ENCODE results near the gene SHPK.

SHPK gene, protein sequence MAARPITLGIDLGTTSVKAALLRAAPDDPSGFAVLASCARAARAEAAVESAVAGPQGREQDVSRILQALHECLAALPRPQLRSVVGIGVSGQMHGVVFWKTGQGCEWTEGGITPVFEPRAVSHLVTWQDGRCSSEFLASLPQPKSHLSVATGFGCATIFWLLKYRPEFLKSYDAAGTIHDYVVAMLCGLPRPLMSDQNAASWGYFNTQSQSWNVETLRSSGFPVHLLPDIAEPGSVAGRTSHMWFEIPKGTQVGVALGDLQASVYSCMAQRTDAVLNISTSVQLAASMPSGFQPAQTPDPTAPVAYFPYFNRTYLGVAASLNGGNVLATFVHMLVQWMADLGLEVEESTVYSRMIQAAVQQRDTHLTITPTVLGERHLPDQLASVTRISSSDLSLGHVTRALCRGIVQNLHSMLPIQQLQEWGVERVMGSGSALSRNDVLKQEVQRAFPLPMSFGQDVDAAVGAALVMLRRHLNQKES

GRCh38 chr17:3636154-3636907 lies at the start of gene SHPK, which contains the start of gene CTNS:
Gene SHPK (minus strand): TSS chr17:3636250. CDS start chr17:3636219, 31 bp downstream.
Gene CTNS (plus strand): TSS chr17:3636760. CDS start chr17:3640207, 3,447 bp downstream.
- peak; percentile 60 for DNase-seq (ENCODE audit: low read depth, low spot score)

DNA sequence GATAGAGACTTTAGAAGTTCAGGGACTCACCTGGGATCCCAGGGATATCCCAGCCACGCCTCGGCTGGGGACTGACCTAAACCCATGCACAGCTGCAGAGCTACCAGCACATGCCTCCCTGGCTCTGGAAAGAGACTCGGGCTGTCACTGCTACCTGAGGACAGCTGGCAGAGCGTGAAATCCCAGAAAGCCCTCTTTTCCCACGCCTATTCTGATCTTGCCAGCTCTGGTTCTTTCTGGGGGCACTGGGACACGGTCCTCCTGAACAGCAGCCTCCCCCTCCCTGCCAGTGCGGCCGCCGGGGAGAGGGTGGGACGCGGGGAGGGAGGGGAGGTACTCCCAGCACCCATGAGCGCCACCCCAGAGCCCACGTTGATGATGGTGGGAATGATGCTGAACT lies 49.1 kb upstream of the SHPK start:
- no peak for DNase-seq (ENCODE audit: low read depth, low spot score)

DNA sequence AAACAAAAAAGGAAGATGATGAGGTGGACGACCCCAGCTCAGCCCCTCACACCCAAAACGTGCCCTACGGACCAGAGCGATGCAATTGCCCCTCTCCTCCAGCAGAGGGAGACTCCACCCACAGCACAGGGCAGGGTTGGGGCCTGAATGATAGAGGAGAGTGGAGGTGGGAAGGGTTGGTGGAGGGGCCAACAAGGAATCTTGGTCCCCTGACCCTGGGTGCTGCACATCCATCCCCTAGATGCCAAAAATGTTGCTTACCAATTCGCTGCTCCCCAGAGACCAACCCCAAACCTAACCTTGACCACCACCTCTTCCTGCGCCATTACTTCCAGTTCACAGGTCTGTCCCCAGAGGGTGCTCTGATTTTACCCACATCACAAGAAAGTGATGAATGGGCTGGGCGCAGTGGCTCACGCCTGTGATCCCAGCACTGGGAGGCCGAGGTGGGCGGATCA lies 47.0 kb upstream of the SHPK start:
- no peak for DNase-seq (ENCODE audit: low read depth, low spot score)

DNA sequence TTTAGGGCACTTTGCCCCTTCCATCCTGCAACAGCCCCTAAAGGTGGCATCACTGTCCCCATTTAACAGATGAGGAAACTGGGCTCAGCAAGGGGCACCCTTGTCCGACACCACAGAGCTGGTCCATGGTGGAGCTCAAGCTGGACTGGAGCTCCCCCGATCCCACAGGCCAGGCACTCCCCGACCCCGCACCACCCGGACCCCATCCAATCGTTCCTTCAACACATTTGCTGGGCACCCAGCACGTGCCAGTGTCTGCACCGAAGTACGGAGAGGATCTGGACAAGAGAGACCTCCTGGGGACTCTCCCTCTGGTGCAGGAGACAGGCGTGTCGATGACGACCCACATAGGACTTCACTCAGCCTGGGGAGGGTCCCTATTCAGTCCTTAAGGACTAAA lies 46.0 kb upstream of the SHPK start:
- no peak for DNase-seq (ENCODE audit: low read depth, low spot score)

DNA sequence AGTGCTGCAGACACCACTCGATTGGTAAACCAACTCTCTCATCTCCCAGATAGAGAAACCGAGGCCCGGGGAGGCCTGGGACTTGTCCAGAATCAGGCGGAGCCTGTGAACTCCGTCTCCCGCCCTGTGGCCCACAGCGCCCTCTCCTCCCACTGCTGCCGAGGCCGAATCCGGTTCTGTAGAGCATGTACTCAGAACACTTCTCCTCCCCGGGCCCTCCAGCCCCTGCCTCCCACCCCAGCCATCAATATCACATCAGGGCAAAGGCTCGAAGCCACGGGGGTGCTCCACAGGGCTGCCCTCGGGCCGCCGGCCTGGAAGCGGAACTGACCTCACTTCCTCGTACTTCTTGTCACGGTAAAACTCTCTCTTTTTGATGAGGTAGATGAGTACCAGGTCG lies 45.5 kb upstream of the SHPK start:
- DNase-seq (ENCODE audit: low read depth, low spot score) = no peak

- DNase-seq (ENCODE audit: low read depth, low spot score) = no peak
Observed at GRCh38 chr17:3681057-3681456, 45.0 kb upstream of the SHPK start.

GRCh38 chr17:3679531-3680126 lies 43.6 kb upstream of the SHPK start:
- no peak for DNase-seq (ENCODE audit: low read depth, low spot score)

DNA sequence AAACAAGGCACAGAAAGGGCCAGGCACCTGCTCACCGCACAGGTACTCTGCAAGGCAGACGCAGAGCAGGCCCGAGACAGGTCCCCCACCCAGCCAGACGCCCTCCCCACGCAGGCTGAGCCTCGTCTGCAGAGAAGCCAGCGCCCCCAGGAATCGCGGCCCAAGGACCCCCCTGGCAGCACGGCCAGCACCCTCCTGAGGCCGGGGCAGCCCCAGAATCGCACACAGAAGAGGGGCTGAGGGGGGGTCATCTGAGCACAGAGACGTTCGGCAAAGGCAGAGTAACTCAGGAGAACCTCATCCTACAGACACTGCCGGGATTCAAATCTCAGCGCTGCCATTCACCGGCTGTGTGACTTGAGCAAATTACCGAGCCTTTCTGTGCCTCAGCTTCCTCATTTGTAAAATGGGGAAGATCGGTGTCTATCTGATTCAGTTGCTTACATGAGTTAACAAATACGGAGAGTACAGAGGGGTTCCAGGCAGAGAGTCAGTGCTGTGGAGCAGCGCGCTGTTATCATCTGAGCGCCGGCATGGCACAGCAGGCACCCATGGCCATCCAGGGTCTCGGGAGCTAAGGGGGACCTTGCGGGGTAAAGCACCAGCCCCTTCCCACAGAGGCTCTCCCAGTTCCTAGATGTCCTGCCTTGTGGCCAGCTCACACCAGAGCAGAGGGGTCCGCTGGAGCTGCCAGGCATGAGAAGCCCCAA lies 42.9 kb upstream of the SHPK start:
- no peak for DNase-seq (ENCODE audit: low read depth, low spot score)

GRCh38 chr17:3678095-3678820 lies 42.2 kb upstream of the SHPK start:
- no peak for DNase-seq (ENCODE audit: low read depth, low spot score)

- no peak for DNase-seq (ENCODE audit: low read depth, low spot score)
Observed at GRCh38 chr17:3675886-3676285, 39.8 kb upstream of the SHPK start.

GRCh38 chr17:3672571-3672970 lies 36.5 kb upstream of the SHPK start:
- DNase-seq (ENCODE audit: low read depth, low spot score) = no peak

DNA sequence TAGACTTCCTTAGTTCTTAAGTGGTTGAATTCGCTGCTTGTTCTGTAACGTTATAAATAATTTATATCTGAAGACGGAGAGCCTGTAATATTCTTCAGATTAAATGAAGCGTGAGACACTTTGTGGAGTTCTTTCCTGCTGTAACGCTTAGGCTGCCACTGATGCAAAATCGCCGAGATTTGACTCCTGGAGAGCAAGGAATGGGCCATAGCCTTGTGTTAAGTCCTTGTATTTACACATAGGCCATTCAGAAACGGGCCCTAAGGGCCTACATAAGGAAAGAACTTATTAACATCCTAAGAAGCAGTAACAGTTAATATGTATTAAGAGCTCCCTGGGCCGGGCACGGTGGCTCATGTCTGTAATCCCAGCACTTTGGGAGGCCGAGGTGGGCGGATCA lies 33.5 kb upstream of the SHPK start:
- DNase-seq (ENCODE audit: low read depth, low spot score) = no peak

DNA sequence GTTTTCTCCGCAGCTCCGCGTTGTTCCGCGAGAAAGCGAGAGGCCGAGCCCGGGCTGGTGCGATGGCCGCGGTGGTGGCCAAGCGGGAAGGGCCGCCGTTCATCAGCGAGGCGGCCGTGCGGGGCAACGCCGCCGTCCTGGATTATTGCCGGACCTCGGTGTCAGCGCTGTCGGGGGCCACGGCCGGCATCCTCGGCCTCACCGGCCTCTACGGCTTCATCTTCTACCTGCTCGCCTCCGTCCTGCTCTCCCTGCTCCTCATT lies 33.0 kb upstream of the SHPK start:
- DNase-seq (ENCODE audit: low read depth, low spot score) = no peak

- DNase-seq (ENCODE audit: low read depth, low spot score) = peak; percentile 76
Observed at GRCh38 chr17:3668279-3669084, 32.4 kb upstream of the SHPK start, which contains the start of the genes EMC6 and TAX1BP3. Gene EMC6 (plus strand): TSS chr17:3668812. CDS start chr17:3669147, 335 bp downstream. Gene TAX1BP3 (minus strand): TSS chr17:3668578. CDS start chr17:3668526, 52 bp downstream.

DNA sequence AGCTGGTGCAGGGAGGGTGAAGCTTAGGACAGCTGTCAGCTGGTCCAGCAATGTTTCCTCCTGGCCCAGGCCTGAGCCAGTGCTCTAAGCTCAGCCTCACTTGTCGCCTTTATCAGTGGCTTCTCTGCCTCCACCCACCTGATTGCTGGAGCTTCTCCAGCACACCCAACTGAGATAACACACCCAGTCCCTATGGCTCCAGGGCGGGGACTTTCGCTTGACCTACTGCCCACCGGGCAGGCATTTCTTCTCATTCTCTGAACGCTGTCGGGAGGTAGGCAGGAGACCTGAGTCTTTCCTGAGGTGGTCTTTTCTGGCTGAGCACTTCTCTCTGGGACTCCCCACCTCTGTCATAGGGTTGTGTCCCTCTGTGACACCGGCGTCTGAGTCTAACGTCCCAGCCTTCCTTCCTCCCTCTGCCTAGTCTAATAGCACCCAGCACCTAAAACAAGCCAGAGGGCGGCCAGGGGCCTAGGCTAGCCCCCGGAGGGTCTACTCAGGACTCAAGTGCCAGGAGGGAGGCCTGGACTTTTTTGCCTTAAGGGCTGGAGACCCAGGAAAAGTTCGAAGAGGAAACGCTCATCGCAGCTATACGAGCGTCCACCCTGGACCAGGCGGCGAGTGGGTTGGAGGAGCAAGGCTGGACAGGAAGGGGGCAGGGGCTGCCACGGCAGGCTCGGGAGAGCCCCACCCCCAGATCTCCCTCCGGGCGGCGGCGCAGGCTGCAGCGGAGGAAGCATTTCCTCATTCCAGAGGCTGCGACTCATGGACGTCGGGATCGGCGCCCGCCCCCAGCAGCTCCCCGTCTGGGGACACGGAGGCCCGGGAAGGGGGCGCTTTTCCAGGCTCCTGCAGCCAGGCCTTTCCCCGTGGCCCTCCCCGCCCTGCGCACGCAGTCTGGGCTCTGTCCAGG lies 31.6 kb upstream of the SHPK start:
- DNase-seq (ENCODE audit: low read depth, low spot score) = no peak

GRCh38 chr17:3666516-3666915 lies 30.5 kb upstream of the SHPK start:
- DNase-seq (ENCODE audit: low read depth, low spot score) = no peak

DNA sequence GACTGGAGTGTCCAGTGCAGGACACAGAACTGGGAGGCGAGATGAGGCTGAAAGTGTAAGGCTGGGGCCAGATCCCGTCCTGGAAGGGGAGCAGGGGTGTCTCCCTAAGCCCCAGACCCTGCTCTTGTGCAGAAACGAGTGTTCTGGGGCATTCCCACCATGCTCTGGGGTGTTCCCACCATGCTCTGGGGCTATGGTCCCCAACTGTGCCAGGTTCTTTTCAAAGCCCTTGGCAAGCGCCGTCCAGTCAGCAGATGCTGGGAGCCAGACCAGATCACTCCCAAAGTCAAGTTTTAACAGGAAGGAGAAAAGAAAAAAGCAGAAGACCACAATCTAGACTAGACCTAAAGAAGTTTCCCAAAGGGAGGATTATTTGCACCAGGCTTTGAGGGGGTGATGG lies 29.8 kb upstream of the SHPK start:
- DNase-seq (ENCODE audit: low read depth, low spot score) = no peak

- no peak for DNase-seq (ENCODE audit: low read depth, low spot score)
Observed at GRCh38 chr17:3663102-3664011, 27.3 kb upstream of the SHPK start.

Measured in iPS DF 19.7 (cell line).